SK-N-SH treated with all-trans-retinoic acid at 6 μM for 48 hours (cell line): Measurements from ENCODE around the gene FAR2.

Source experiments
- ATAC-seq: fragments of 200-7000 bp; cut with Tn5 transposase; 3 replicates; pipeline ENCODE4 v1.9.1; 2020; ENCODE audit warnings: mild to moderate bottlenecking, moderate library complexity
- ARNTL ChIP-seq: fragments of 450-650 bp; formaldehyde crosslinking; IDR thresholded peaks from 2 replicates; pipeline ENCODE4 v1.5.0; 2020; ENCODE audit warnings: low read depth, mild to moderate bottlenecking, moderate library complexity, borderline replicate concordance
- BACH2 ChIP-seq: fragments of 250-450 bp; sonication (Bioruptor Pico); IDR thresholded peaks from 2 replicates; pipeline ENCODE4 v1.9.0; 2021; ENCODE audit warnings: mild to moderate bottlenecking, borderline replicate concordance
- CSDC2 ChIP-seq: fragments of 250-450 bp; sonication (Bioruptor Pico); IDR thresholded peaks from 2 replicates; pipeline ENCODE4 v1.5.0; 2020; ENCODE audit warnings: mild to moderate bottlenecking, moderate library complexity
- ESRRG ChIP-seq: fragments of 250-450 bp; sonication (Bioruptor Pico); IDR thresholded peaks from 2 replicates; pipeline ENCODE4 v1.6.1; 2021; ENCODE audit warnings: mild to moderate bottlenecking
- GLIS3 ChIP-seq: fragments of 250-450 bp; sonication (Bioruptor Pico); IDR thresholded peaks from 2 replicates; pipeline ENCODE4 v1.5.0; 2020; ENCODE audit warnings: mild to moderate bottlenecking, moderate library complexity
- ISL1 ChIP-seq: fragments of 250-450 bp; sonication (Bioruptor Pico); IDR thresholded peaks from 2 replicates; pipeline ENCODE4 v2.1.2; 2022; ENCODE audit warnings: mild to moderate bottlenecking, moderate library complexity
- OSR1 ChIP-seq: fragments of 250-450 bp; sonication (Bioruptor Pico); IDR thresholded peaks from 2 replicates; pipeline ENCODE4 v1.8.0; 2022; ENCODE audit warnings: moderate library complexity, mild to moderate bottlenecking, inconsistent platforms
- PPARA ChIP-seq: fragments of 250-450 bp; sonication (Bioruptor Pico); IDR thresholded peaks from 2 replicates; pipeline ENCODE4 v1.5.0; 2020; ENCODE audit warnings: mild to moderate bottlenecking, borderline replicate concordance
- RARB ChIP-seq: fragments of 250-450 bp; sonication (Bioruptor Pico); IDR thresholded peaks from 2 replicates; pipeline ENCODE4 v1.8.0; 2021; ENCODE audit warnings: mild to moderate bottlenecking, moderate library complexity
- SNAI2 ChIP-seq: fragments of 250-450 bp; sonication (Bioruptor Pico); IDR thresholded peaks from 2 replicates; pipeline ENCODE4 v1.5.0; 2020; ENCODE audit warnings: mild to moderate bottlenecking, moderate library complexity
- TCF4 ChIP-seq: fragments of 250-450 bp; sonication (Bioruptor Pico); IDR thresholded peaks from 2 replicates; pipeline ENCODE4 v1.8.0; 2021; ENCODE audit warnings: mild to moderate bottlenecking, moderate library complexity, borderline replicate concordance
- TOX ChIP-seq: fragments of 250-450 bp; sonication (Bioruptor Pico); IDR thresholded peaks from 2 replicates; pipeline ENCODE4 v1.8.0; 2021; ENCODE audit warnings: mild to moderate bottlenecking, moderate library complexity, borderline replicate concordance
- ZC3H10 ChIP-seq: fragments of 250-450 bp; sonication (Bioruptor Pico); IDR thresholded peaks from 2 replicates; pipeline ENCODE4 v1.5.1; 2021; ENCODE audit warnings: mild to moderate bottlenecking, moderate library complexity
- ZFP3 ChIP-seq: fragments of 250-450 bp; sonication (Bioruptor Pico); IDR thresholded peaks from 2 replicates; pipeline ENCODE4 v1.5.0; 2020; ENCODE audit warnings: mild to moderate bottlenecking, moderate library complexity
- ZFP30 ChIP-seq: fragments of 450-650 bp; formaldehyde crosslinking; IDR thresholded peaks from 2 replicates; pipeline ENCODE4 v1.5.0; 2022; ENCODE audit warnings: mild to moderate bottlenecking, moderate library complexity
- ZNF565 ChIP-seq: fragments of 450-650 bp; formaldehyde crosslinking; conservative IDR thresholded peaks from 2 replicates; pipeline ENCODE4 v1.5.0; 2020; ENCODE audit warnings: low read depth, mild to moderate bottlenecking, moderate library complexity
- ZNF70 ChIP-seq: fragments of 450-650 bp; formaldehyde crosslinking; IDR thresholded peaks from 2 replicates; pipeline ENCODE4 v1.5.0; 2020; ENCODE audit warnings: mild to moderate bottlenecking, moderate library complexity
- ZNF8 ChIP-seq: fragments of 450-650 bp; formaldehyde crosslinking; IDR thresholded peaks from 2 replicates; pipeline ENCODE4 v1.5.0; 2020; ENCODE audit warnings: mild to moderate bottlenecking, moderate library complexity
- TF ChIP-seq, protein P1 (sequence below): fragments of 250-450 bp; sonication (Bioruptor Pico); IDR thresholded peaks from 2 replicates; pipeline ENCODE4 v1.5.1; 2021; ENCODE audit warnings: mild to moderate bottlenecking, moderate library complexity
- TF ChIP-seq, protein P2 (sequence below): fragments of 250-450 bp; sonication (Bioruptor Pico); IDR thresholded peaks from 2 replicates; pipeline ENCODE4 v1.8.0; 2021; ENCODE audit warnings: low read depth, mild to moderate bottlenecking, moderate library complexity, borderline replicate concordance
- TF ChIP-seq, protein P3 (sequence below): fragments of 250-450 bp; sonication (Bioruptor Pico); IDR thresholded peaks from 2 replicates; pipeline ENCODE4 v1.5.0; 2020; ENCODE audit warnings: mild to moderate bottlenecking, moderate library complexity
- TF ChIP-seq, protein P4 (sequence below): fragments of 250-450 bp; sonication (Bioruptor Pico); IDR thresholded peaks from 2 replicates; pipeline ENCODE4 v1.8.0; 2020; ENCODE audit warnings: mild to moderate bottlenecking, moderate library complexity, borderline replicate concordance
- TF ChIP-seq, protein P5 (sequence below): fragments of 250-450 bp; sonication (Bioruptor Pico); IDR thresholded peaks from 2 replicates; pipeline ENCODE4 v1.5.1; 2020; ENCODE audit warnings: low read depth, mild to moderate bottlenecking, moderate library complexity

FAR2 gene

DNA sequence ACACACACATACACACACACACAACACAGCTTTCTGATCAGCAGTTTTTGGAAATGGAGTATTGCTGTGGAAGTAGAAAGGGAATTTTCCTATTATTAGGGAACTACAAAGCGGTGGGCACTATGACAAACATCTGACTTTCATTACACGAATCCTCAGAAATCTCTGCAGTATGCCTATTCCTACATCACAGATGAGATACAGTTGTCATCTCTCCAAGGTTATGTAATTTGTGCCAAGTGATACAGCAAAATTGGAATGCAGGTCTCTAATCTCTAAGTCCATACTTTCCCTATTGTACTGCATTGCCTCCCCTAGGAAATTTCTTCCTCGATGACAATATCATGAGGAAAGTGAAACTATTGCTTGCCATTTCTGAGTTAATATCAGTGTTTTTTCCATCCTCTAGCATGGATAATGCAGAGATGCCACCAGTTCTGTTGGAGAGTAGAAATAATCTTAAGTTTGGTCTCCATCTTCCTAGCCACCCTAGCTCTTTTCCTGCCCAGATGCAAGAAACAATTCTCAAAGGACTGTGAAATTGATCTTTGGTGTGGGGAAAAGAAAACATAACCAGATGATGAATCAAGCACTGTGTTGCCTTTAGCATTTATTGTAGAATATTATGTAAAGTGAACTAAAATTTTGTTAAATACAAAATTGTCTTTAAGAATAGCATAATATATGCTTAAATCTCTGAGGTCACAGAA is 137.2 kb downstream of the FAR2 start:
- ATAC-seq = peak; percentile 61
- TF ChIP-seq ISL1 (CRISPR knock-in tag) = peak; percentile 68
- 0 out of 2 replicates have a peak, but pooled peaks have one; percentile 64 for TF ChIP-seq ZFP3
- TF ChIP-seq ZNF565 (CRISPR knock-in tag) = no peak
- peak; percentile 44; the same call in 1 of the 2 replicates for TF ChIP-seq ZNF8 (CRISPR knock-in tag)
- peak; percentile 48; the same call in 1 of the 2 replicates for TF ChIP-seq TCF4 (CRISPR knock-in tag)
- no peak for TF ChIP-seq RARB (CRISPR knock-in tag)

DNA sequence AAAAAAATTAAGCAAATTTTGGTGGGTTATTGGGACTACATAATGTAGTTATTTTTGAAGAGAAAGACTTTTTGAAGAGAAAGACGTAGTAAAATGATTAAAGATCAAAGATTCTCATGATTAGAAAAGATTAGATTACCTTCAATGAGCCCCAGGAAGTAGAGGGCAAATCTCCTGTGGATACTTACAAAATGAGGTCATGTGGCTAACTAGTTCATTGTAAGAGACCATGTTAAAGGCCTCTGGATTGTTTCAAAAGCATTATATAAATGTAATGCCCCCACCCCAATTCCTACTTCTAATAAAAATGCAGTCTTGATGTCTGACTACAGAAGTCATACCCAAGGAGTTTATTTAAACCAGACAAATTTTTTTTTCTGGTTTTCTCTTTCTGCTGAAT is 138.5 kb downstream of the FAR2 start:
- TF ChIP-seq PPARA (CRISPR knock-in tag) (no peak), ZNF8 (CRISPR knock-in tag) (no peak), TCF4 (CRISPR knock-in tag) (no peak), ZNF565 (CRISPR knock-in tag) (no peak), ZNF70 (CRISPR knock-in tag) (no peak), TOX (no peak), ISL1 (CRISPR knock-in tag) (peak; percentile 84), BACH2 (CRISPR knock-in tag) (no peak), ZFP3 (no peak), SNAI2 (CRISPR knock-in tag) (0 out of 2 replicates have a peak, but pooled peaks have one; percentile 49), ZFP30 (CRISPR knock-in tag) (no peak), RARB (CRISPR knock-in tag) (no peak), CSDC2 (no peak), ZC3H10 (CRISPR knock-in tag) (no peak), OSR1 (CRISPR knock-in tag) (no peak), ESRRG (CRISPR knock-in tag) (no peak), ARNTL (no peak), GLIS3 (CRISPR knock-in tag) (no peak)
- TF ChIP-seq, protein P1, sequence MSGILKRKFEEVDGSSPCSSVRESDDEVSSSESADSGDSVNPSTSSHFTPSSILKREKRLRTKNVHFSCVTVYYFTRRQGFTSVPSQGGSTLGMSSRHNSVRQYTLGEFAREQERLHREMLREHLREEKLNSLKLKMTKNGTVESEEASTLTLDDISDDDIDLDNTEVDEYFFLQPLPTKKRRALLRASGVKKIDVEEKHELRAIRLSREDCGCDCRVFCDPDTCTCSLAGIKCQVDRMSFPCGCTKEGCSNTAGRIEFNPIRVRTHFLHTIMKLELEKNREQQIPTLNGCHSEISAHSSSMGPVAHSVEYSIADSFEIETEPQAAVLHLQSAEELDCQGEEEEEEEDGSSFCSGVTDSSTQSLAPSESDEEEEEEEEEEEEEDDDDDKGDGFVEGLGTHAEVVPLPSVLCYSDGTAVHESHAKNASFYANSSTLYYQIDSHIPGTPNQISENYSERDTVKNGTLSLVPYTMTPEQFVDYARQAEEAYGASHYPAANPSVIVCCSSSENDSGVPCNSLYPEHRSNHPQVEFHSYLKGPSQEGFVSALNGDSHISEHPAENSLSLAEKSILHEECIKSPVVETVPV (CRISPR knock-in tag) = no peak
- TF ChIP-seq, protein P2, sequence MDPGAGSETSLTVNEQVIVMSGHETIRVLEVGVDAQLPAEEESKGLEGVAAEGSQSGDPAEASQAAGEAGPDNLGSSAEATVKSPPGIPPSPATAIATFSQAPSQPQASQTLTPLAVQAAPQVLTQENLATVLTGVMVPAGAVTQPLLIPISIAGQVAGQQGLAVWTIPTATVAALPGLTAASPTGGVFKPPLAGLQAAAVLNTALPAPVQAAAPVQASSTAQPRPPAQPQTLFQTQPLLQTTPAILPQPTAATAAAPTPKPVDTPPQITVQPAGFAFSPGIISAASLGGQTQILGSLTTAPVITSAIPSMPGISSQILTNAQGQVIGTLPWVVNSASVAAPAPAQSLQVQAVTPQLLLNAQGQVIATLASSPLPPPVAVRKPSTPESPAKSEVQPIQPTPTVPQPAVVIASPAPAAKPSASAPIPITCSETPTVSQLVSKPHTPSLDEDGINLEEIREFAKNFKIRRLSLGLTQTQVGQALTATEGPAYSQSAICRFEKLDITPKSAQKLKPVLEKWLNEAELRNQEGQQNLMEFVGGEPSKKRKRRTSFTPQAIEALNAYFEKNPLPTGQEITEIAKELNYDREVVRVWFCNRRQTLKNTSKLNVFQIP (CRISPR knock-in tag) = no peak
- TF ChIP-seq, protein P3, sequence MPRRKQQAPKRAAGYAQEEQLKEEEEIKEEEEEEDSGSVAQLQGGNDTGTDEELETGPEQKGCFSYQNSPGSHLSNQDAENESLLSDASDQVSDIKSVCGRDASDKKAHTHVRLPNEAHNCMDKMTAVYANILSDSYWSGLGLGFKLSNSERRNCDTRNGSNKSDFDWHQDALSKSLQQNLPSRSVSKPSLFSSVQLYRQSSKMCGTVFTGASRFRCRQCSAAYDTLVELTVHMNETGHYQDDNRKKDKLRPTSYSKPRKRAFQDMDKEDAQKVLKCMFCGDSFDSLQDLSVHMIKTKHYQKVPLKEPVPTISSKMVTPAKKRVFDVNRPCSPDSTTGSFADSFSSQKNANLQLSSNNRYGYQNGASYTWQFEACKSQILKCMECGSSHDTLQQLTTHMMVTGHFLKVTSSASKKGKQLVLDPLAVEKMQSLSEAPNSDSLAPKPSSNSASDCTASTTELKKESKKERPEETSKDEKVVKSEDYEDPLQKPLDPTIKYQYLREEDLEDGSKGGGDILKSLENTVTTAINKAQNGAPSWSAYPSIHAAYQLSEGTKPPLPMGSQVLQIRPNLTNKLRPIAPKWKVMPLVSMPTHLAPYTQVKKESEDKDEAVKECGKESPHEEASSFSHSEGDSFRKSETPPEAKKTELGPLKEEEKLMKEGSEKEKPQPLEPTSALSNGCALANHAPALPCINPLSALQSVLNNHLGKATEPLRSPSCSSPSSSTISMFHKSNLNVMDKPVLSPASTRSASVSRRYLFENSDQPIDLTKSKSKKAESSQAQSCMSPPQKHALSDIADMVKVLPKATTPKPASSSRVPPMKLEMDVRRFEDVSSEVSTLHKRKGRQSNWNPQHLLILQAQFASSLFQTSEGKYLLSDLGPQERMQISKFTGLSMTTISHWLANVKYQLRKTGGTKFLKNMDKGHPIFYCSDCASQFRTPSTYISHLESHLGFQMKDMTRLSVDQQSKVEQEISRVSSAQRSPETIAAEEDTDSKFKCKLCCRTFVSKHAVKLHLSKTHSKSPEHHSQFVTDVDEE = no peak
- TF ChIP-seq, protein P4, sequence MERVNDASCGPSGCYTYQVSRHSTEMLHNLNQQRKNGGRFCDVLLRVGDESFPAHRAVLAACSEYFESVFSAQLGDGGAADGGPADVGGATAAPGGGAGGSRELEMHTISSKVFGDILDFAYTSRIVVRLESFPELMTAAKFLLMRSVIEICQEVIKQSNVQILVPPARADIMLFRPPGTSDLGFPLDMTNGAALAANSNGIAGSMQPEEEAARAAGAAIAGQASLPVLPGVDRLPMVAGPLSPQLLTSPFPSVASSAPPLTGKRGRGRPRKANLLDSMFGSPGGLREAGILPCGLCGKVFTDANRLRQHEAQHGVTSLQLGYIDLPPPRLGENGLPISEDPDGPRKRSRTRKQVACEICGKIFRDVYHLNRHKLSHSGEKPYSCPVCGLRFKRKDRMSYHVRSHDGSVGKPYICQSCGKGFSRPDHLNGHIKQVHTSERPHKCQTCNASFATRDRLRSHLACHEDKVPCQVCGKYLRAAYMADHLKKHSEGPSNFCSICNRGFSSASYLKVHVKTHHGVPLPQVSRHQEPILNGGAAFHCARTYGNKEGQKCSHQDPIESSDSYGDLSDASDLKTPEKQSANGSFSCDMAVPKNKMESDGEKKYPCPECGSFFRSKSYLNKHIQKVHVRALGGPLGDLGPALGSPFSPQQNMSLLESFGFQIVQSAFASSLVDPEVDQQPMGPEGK = no peak
- TF ChIP-seq, protein P5, sequence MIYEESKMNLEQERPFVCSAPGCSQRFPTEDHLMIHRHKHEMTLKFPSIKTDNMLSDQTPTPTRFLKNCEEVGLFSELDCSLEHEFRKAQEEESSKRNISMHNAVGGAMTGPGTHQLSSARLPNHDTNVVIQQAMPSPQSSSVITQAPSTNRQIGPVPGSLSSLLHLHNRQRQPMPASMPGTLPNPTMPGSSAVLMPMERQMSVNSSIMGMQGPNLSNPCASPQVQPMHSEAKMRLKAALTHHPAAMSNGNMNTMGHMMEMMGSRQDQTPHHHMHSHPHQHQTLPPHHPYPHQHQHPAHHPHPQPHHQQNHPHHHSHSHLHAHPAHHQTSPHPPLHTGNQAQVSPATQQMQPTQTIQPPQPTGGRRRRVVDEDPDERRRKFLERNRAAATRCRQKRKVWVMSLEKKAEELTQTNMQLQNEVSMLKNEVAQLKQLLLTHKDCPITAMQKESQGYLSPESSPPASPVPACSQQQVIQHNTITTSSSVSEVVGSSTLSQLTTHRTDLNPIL = peak; percentile 67; the same call in 1 of the 2 replicates
- peak; percentile 44; the same call in 2 of the 3 replicates for ATAC-seq
